GM12873 (cell line): ENCODE results near the gene CCDC197.
A peak's percentile ranks its signal among the peaks of the same experiment; 100 is the strongest.

ENCODE experiments used
- CTCF ChIP-seq: IDR thresholded peaks from 2 replicates; pipeline ENCODE4 v1.5.1; 2012; ENCODE audit warnings: low read depth, mild to moderate bottlenecking, moderate library complexity, low read length, control low read depth; ENCODE audit not compliant: insufficient read depth; ENCODE audit errors: missing control alignments

The CCDC197 gene

GRCh38 chr14:93969082-93969828, 27.8 kb upstream of the CCDC197 start:
- no peak for TF ChIP-seq CTCF

- peak; percentile 54 for TF ChIP-seq CTCF
Measured at GRCh38 chr14:93970585-93970964, 26.5 kb upstream of the CCDC197 start.

- TF ChIP-seq CTCF, result no peak
Measured at GRCh38 chr14:93970965-93971634, 26.0 kb upstream of the CCDC197 start.

GRCh38 chr14:93971635-93972027, 25.5 kb upstream of the CCDC197 start:
- no peak for TF ChIP-seq CTCF

GRCh38 chr14:93972618-93973205, 24.4 kb upstream of the CCDC197 start:
- TF ChIP-seq CTCF, result no peak

- TF ChIP-seq CTCF, result no peak
Measured at GRCh38 chr14:93973607-93974006, 23.5 kb upstream of the CCDC197 start.

GRCh38 chr14:93974299-93974698, 22.8 kb upstream of the CCDC197 start:
- TF ChIP-seq CTCF, result no peak
